GM23338 (cell line): Measurements from ENCODE around the gene LYZL4. TPM values are rescaled to one million over a fixed set of nuclear protein-coding genes. Genes with fewer than 3 reads are reported as not detected.

ENCODE experiments used
- ATAC-seq: fragments of 200-7000 bp; cut with Tn5 transposase; 3 replicates; pipeline ENCODE4 v1.9.1; 2020
- DNase-seq: peaks from one replicate; pipeline ENCODE4 v3.0.0-alpha.2; 2015; ENCODE audit warnings: low spot score
- H2AFZ ChIP-seq: fragments of 200-600 bp; sonication (generic); 2 replicates; pipeline ENCODE4 v1.8.0; 2016; ENCODE audit warnings: antibody characterized with exemption, mild to moderate bottlenecking, moderate library complexity
- H3F3A ChIP-seq: fragments of 200-600 bp; sonication (generic); replicated peaks from 2 replicates; pipeline ENCODE4 v1.8.0; 2017; ENCODE audit warnings: antibody characterized with exemption, mixed run types, low read depth
- H3K27ac ChIP-seq: fragments of 200-600 bp; sonication (generic); 2 replicates; pipeline ENCODE4 v1.6.1; 2016; ENCODE audit warnings: low read depth
- H3K27me3 ChIP-seq: fragments of 200-600 bp; sonication (generic); 2 replicates; pipeline ENCODE4 v1.8.0; 2016; ENCODE audit warnings: mild to moderate bottlenecking, mixed run types, moderate library complexity; ENCODE audit not compliant: insufficient read depth
- H3K36me3 ChIP-seq: fragments of 200-600 bp; sonication (generic); 2 replicates; pipeline ENCODE4 v1.8.0; 2016; ENCODE audit warnings: mild to moderate bottlenecking; ENCODE audit not compliant: insufficient read depth
- H3K4me1 ChIP-seq: fragments of 200-600 bp; sonication (generic); 2 replicates; pipeline ENCODE4 v1.8.0; 2016; ENCODE audit warnings: mild to moderate bottlenecking, moderate library complexity; ENCODE audit not compliant: insufficient read depth
- H3K4me2 ChIP-seq: fragments of 200-600 bp; sonication (generic); 2 replicates; pipeline ENCODE4 v1.7.1; 2017; ENCODE audit warnings: mixed run types
- H3K4me3 ChIP-seq: fragments of 200-600 bp; sonication (generic); 2 replicates; pipeline ENCODE4 v1.6.1; 2016; ENCODE audit warnings: mixed run types
- H3K79me2 ChIP-seq: fragments of 200-600 bp; sonication (generic); replicated peaks from 2 replicates; pipeline ENCODE4 v1.8.0; 2017; ENCODE audit warnings: mild to moderate bottlenecking; ENCODE audit not compliant: insufficient read depth
- H3K9me2 ChIP-seq: fragments of 200-600 bp; sonication (generic); 2 replicates; pipeline ENCODE4 v1.8.0; 2017; ENCODE audit not compliant: insufficient read depth
- H4K20me1 ChIP-seq: fragments of 200-600 bp; sonication (generic); replicated peaks from 2 replicates; pipeline ENCODE4 v1.8.0; 2017; ENCODE audit warnings: mild to moderate bottlenecking; ENCODE audit not compliant: insufficient read depth
- H3K27ac Mint-ChIP-seq: 2 replicates; pipeline ENCODE4 v1.8.0; 2020; ENCODE audit warnings: inconsistent platforms, mild to moderate bottlenecking, moderate library complexity, mixed read lengths
- H3K27me3 Mint-ChIP-seq: 3 replicates; pipeline ENCODE4 v1.8.0; 2022; ENCODE audit warnings: low read depth, mild to moderate bottlenecking, moderate library complexity, mixed read lengths, inconsistent platforms; ENCODE audit not compliant: insufficient read depth, poor library complexity
- H3K36me3 Mint-ChIP-seq: 3 replicates; pipeline ENCODE4 v1.8.0; 2021; ENCODE audit warnings: low read depth, mild to moderate bottlenecking, inconsistent platforms, moderate library complexity, mixed read lengths
- H3K4me1 Mint-ChIP-seq: 3 replicates; pipeline ENCODE4 v1.8.0; 2020; ENCODE audit warnings: mild to moderate bottlenecking, inconsistent platforms, mixed read lengths
- H3K4me3 Mint-ChIP-seq: 3 replicates; pipeline ENCODE4 v1.8.0; 2021; ENCODE audit warnings: moderate library complexity, mild to moderate bottlenecking, inconsistent platforms, mixed read lengths
- H3K9me3 Mint-ChIP-seq: 3 replicates; pipeline ENCODE4 v1.8.0; 2020; ENCODE audit warnings: moderate library complexity, mild to moderate bottlenecking, inconsistent platforms, mixed read lengths
- CREB1 ChIP-seq: fragments of 250-450 bp; sonication (Bioruptor Pico); IDR thresholded peaks from 2 replicates; pipeline ENCODE4 v1.5.0; 2020; ENCODE audit warnings: low read depth, mild to moderate bottlenecking, moderate library complexity
- CTCF ChIP-seq, 2 experiments: fragments of 200-600 bp in 1 of 2; sonication (generic) in 1 of 2; conservative IDR thresholded peaks; 2 replicates each; pipeline versions ENCODE4 v1.5.1 to v1.6.1; 2016 to 2017; ENCODE audit warnings: antibody characterized with exemption in 2 of 2, low read depth in 2 of 2, mild to moderate bottlenecking in 2 of 2, moderate library complexity in 1 of 2
- ETS1 ChIP-seq: IDR thresholded peaks from 2 replicates; pipeline ENCODE4 v1.6.1; 2016; ENCODE audit warnings: antibody characterized with exemption
- EZH2 ChIP-seq: fragments of 200-600 bp; sonication (generic); IDR thresholded peaks from one replicate; pipeline ENCODE4 v1.8.0; 2017; ENCODE audit warnings: antibody characterized with exemption, mild to moderate bottlenecking, low read depth; ENCODE audit not compliant: unreplicated experiment
- EZH2phosphoT487 ChIP-seq: fragments of 200-600 bp; sonication (generic); IDR thresholded peaks from one replicate; pipeline ENCODE4 v1.8.1; 2018; ENCODE audit warnings: antibody characterized with exemption; ENCODE audit not compliant: unreplicated experiment
- JUNB ChIP-seq: IDR thresholded peaks from one replicate; pipeline ENCODE4 v1.6.1; 2016; ENCODE audit warnings: antibody characterized with exemption; ENCODE audit not compliant: unreplicated experiment
- NANOG ChIP-seq: IDR thresholded peaks from 2 replicates; pipeline ENCODE4 v1.6.1; 2016; ENCODE audit warnings: antibody characterized with exemption, borderline replicate concordance
- POLR2AphosphoS5 ChIP-seq: IDR thresholded peaks from 2 replicates; pipeline ENCODE4 v1.6.1; 2016; ENCODE audit warnings: antibody characterized with exemption, low read depth
- REST ChIP-seq: IDR thresholded peaks from one replicate; pipeline ENCODE4 v1.6.1; 2018; ENCODE audit warnings: antibody characterized with exemption; ENCODE audit not compliant: unreplicated experiment
- STAT1 ChIP-seq: IDR thresholded peaks from one replicate; pipeline ENCODE4 v1.6.1; 2016; ENCODE audit warnings: antibody characterized with exemption; ENCODE audit not compliant: unreplicated experiment
- ZNF114 ChIP-seq: fragments of 250-450 bp; sonication (Bioruptor Pico); IDR thresholded peaks from 2 replicates; pipeline ENCODE4 v1.5.0; 2020; ENCODE audit warnings: mild to moderate bottlenecking, moderate library complexity
- ZNF462 ChIP-seq: fragments of 250-450 bp; sonication (Bioruptor Pico); IDR thresholded peaks from 2 replicates; pipeline ENCODE4 v1.5.0; 2020; ENCODE audit warnings: mild to moderate bottlenecking, moderate library complexity
- polyA plus RNA-seq: library from polyadenylated mRNA; unstranded; fragments of >200 nt; fragmentation: Nextera tagmentation; extraction: Ambion mirVana; gene quantifications from 2 replicates; pipeline ENCODE4 v1.2.1, GENCODE V29; 2016
- total RNA-seq: library from RNA; depleted of rRNA; stranded (reverse); fragments of >200 nt; shearing (Covaris generic); gene quantifications from 2 replicates; pipeline ENCODE4 v1.2.3, GENCODE V29; 2014

LYZL4 gene
- total and polyA plus RNA-seq, 2 experiments from 2014 or later, result not detected

- H3K27me3 ChIP-seq, result no peaks in the 10 kb centered on the region
- Mint-ChIP-seq H3K27me3 (peaks cover 2% of the 10 kb centered on the region), H3K27ac (no peak overlapping the region), H3K4me1 (no peaks in the 10 kb centered on the region), H3K9me3 (no peaks in the 10 kb centered on the region; the same call in 1 of the 3 replicates), H3K4me3 (no peak overlapping the region), H3K36me3 (no peaks in the 10 kb centered on the region)
- no peaks in the 10 kb centered on the region for H3K4me1 ChIP-seq
- no peak for TF ChIP-seq STAT1
- TF ChIP-seq REST, result no peak
- TF ChIP-seq ZNF114 (CRISPR knock-in tag), result no peak
- TF ChIP-seq POLR2AphosphoS5, result no peak
- TF ChIP-seq ETS1, result no peak
- TF ChIP-seq EZH2phosphoT487, result no peak
- no peak for TF ChIP-seq EZH2
- no peak for TF ChIP-seq JUNB
- no peak for TF ChIP-seq NANOG
- TF ChIP-seq CTCF (conservative IDR thresholded peaks at IDR 0.05; ENCODE audit: low read depth in 2 of 2), result no peak
- no peak for TF ChIP-seq ZNF462 (CRISPR knock-in tag)
- no peak for TF ChIP-seq CREB1
- no peak overlapping the region for H2AFZ ChIP-seq
- H3K9me2 ChIP-seq, result 0 out of 2 replicates have a peak, but pooled peaks cover 3% of the 10 kb centered on the region
- H3F3A ChIP-seq, result no peaks in the 10 kb centered on the region
- H3K4me3 ChIP-seq, result no peak overlapping the region
- DNase-seq, result no peak
- ATAC-seq, result no peak
- no peaks in the 10 kb centered on the region for H3K36me3 ChIP-seq
- no peak overlapping the region for H3K27ac ChIP-seq
- H3K4me2 ChIP-seq, result no peak overlapping the region
- H4K20me1 ChIP-seq, result no peaks in the 10 kb centered on the region
- no peaks in the 10 kb centered on the region for H3K79me2 ChIP-seq
These were observed 3.5 kb downstream of the LYZL4 start for GRCh38 chr3:42406727-42407450.
